Stimulated activated naive CD8-positive, alpha-beta T cell treated with anti-CD3 and anti-CD28 coated beads, Interleukin-15, amount 100 ng/mL, for 72 hours (primary cell): Measurements from ENCODE around the gene ANKFY1.

Experiments used
- ATAC-seq: fragments of 150-1000 bp; cut with Tn5 transposase; 2 replicates; pipeline ENCODE4 v1.10.0; 2021; ENCODE audit warnings: mild to moderate bottlenecking, moderate library complexity
- DNase-seq, 2 donors: peaks; one replicate each; pipeline ENCODE4 v3.0.0; 2021 to 2022
- H3K27ac Mint-ChIP-seq, 2 donors: one replicate each; pipeline ENCODE4 v1.8.0; 2022; ENCODE audit warnings: mild to moderate bottlenecking in 2 of 2, mixed read lengths in 2 of 2, moderate library complexity in 2 of 2
- H3K27me3 Mint-ChIP-seq: one replicate; pipeline ENCODE4 v1.8.0; 2022; ENCODE audit warnings: mixed read lengths
- H3K4me1 Mint-ChIP-seq: one replicate; pipeline ENCODE4 v1.8.0; 2022; ENCODE audit warnings: mild to moderate bottlenecking, mixed read lengths
- H3K4me3 Mint-ChIP-seq, 2 donors: one replicate each; pipeline ENCODE4 v1.8.0; 2022; ENCODE audit warnings: mild to moderate bottlenecking in 2 of 2, mixed read lengths in 2 of 2, moderate library complexity in 1 of 2
- H3K9me3 Mint-ChIP-seq, 2 donors: one replicate each; pipeline ENCODE4 v1.8.0; 2022; ENCODE audit warnings: mixed read lengths in 2 of 2

ANKFY1 gene

GRCh38 chr17:4162321-4162720 is 101.5 kb downstream of the ANKFY1 start:
- Mint-ChIP-seq H3K27ac (no peak overlapping the region), H3K9me3 (no peaks in the 10 kb centered on the region)
- no peak for ATAC-seq

DNA sequence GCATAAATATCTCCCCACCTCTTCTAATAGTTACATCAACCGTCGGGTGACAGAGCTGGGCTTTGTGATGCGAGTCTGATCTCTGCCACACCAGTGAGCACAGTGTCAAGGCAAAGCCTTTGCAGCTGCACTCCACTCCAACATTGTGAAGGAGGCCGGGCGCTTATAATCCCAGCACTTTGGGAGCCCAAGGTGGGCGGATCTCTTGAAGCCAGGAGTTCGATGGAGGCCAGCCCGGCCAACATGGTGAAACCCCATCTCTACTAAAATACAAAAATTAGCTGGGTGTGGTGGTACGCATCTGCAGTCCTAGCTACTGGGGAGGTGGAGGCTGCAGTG is 101.8 kb downstream of the ANKFY1 start:
- no peaks in the 10 kb centered on the region for H3K27me3 Mint-ChIP-seq
- ATAC-seq (no peak), DNase-seq (no peak)
- H3K4me1 Mint-ChIP-seq = no peaks in the 10 kb centered on the region
- no peaks in the 10 kb centered on the region for H3K9me3 Mint-ChIP-seq
- H3K27ac Mint-ChIP-seq = peak overlapping the region in 1 of 2 donors; percentile 31
- H3K4me3 Mint-ChIP-seq = no peak overlapping the region

More at GRCh38 chr17:4162321-4162720, 101.5 kb downstream of the ANKFY1 start:
- no peak for DNase-seq
- H3K4me3 Mint-ChIP-seq = no peak overlapping the region
- no peaks in the 10 kb centered on the region for H3K27me3 Mint-ChIP-seq
- H3K4me1 Mint-ChIP-seq = peaks cover 3% of the 10 kb centered on the region

- H3K9me3 Mint-ChIP-seq = no peaks in the 10 kb centered on the region
- no peaks in the 10 kb centered on the region for H3K27me3 Mint-ChIP-seq
- ATAC-seq = no peak
- DNase-seq = no peak
- H3K27ac Mint-ChIP-seq = peak overlapping the region; percentile 31 to 64
- H3K4me1 Mint-ChIP-seq = no peaks in the 10 kb centered on the region
- H3K4me3 Mint-ChIP-seq = no peak overlapping the region
Observed at GRCh38 chr17:4161192-4161966, 102.4 kb downstream of the ANKFY1 start.

DNA sequence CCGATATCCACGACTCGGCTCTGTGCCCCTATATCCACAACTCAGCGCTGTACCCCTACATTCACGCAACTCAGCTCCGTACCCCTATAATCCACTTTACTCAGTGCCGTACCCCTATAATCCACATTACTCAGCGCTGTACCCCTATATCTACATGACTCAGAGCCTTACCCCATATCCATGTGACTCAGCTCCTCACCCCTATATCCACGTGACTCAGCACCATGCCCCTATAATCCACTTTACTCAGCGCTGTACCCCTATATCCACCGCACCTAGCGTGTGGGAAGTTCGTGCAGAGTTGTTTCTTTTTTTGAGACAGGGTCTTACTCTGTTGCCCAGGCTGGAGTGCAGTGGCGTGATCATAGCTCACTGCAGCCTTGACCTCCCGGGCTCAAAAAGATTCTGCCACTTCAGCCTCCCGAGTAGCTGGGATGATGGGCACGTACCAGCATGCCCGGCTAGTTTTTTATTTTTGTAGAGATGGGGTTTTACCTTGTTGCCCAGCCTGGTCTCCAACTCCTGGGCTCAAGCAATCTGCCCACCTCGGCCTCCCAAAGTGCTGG is 103.4 kb downstream of the ANKFY1 start:
- H3K4me1 Mint-ChIP-seq = no peaks in the 10 kb centered on the region
- no peak overlapping the region for H3K4me3 Mint-ChIP-seq
- H3K27ac Mint-ChIP-seq = peak overlapping the region in 1 of 2 donors; percentile 3
- no peaks in the 10 kb centered on the region for H3K9me3 Mint-ChIP-seq
- no peak for DNase-seq
- H3K27me3 Mint-ChIP-seq = no peaks in the 10 kb centered on the region
- no peak for ATAC-seq

GRCh38 chr17:4159761-4160160 is 104.0 kb downstream of the ANKFY1 start:
- no peak overlapping the region for H3K4me3 Mint-ChIP-seq
- H3K27ac Mint-ChIP-seq = no peak overlapping the region
- ATAC-seq = no peak
- no peaks in the 10 kb centered on the region for H3K27me3 Mint-ChIP-seq
- no peak for DNase-seq
- no peaks in the 10 kb centered on the region for H3K9me3 Mint-ChIP-seq
- no peaks in the 10 kb centered on the region for H3K4me1 Mint-ChIP-seq

DNA sequence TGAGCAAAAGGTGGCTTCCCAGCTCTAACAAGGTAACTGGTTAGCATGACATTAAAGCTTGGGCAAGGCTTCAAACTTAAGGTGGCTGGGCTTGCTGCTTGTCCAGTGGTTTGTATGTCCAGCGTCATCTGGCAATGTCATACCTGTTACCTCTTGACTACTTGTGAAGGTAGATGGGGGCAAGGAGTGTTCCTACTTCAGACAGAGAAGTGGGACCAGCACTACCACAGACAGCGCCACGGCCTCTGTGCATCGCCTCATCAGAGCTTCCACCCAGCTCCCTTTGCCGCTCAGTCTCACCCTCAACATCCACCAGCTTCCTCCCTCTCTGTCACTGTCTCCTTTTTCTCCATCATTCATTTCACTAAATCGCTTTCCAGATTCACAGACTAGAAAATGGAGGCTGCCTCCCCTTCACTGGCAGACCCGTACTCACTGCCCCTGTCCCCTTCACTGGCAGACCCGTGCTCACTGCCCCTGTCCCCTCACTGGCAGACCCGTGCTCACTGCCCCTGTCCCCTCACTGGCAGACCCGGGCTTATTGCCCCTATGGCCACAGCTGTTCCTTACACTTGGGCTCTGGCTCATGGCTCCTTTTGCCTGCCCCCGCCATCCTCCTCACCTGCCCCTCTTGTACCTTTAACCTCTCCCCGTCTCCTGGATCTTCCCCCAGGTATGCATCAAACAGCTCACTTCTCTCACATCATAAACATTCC is 106.0 kb downstream of the ANKFY1 start:
- ATAC-seq (no peak), DNase-seq (no peak)
- no peak overlapping the region for H3K27ac Mint-ChIP-seq
- H3K9me3 Mint-ChIP-seq = no peaks in the 10 kb centered on the region
- no peaks in the 10 kb centered on the region for H3K27me3 Mint-ChIP-seq
- H3K4me1 Mint-ChIP-seq = no peaks in the 10 kb centered on the region
- no peak overlapping the region for H3K4me3 Mint-ChIP-seq

- H3K4me3 Mint-ChIP-seq = no peak overlapping the region
- H3K27ac Mint-ChIP-seq = no peak overlapping the region
- no peaks in the 10 kb centered on the region for H3K9me3 Mint-ChIP-seq
- no peak for DNase-seq
- ATAC-seq = no peak
- no peaks in the 10 kb centered on the region for H3K27me3 Mint-ChIP-seq
- H3K4me1 Mint-ChIP-seq = no peaks in the 10 kb centered on the region
Observed at GRCh38 chr17:4156750-4157381, 106.9 kb downstream of the ANKFY1 start.

- H3K9me3 Mint-ChIP-seq = no peaks in the 10 kb centered on the region
- H3K27ac Mint-ChIP-seq = no peak overlapping the region
- ATAC-seq = no peak
- H3K27me3 Mint-ChIP-seq = no peaks in the 10 kb centered on the region
- DNase-seq = no peak
- no peak overlapping the region for H3K4me3 Mint-ChIP-seq
- H3K4me1 Mint-ChIP-seq = no peaks in the 10 kb centered on the region
Observed at GRCh38 chr17:4155980-4156620, 107.7 kb downstream of the ANKFY1 start.

GRCh38 chr17:4154201-4154600 is 109.6 kb downstream of the ANKFY1 start:
- no peak for ATAC-seq
- no peak for DNase-seq
- H3K27ac Mint-ChIP-seq = no peak overlapping the region
- no peaks in the 10 kb centered on the region for H3K9me3 Mint-ChIP-seq
- H3K4me3 Mint-ChIP-seq = no peak overlapping the region
- no peaks in the 10 kb centered on the region for H3K4me1 Mint-ChIP-seq
- no peaks in the 10 kb centered on the region for H3K27me3 Mint-ChIP-seq

- ATAC-seq = no peak
- Mint-ChIP-seq H3K4me1 (no peaks in the 10 kb centered on the region), H3K27ac (no peak overlapping the region), H3K27me3 (no peaks in the 10 kb centered on the region), H3K9me3 (no peaks in the 10 kb centered on the region), H3K4me3 (no peak overlapping the region)
- no peak for DNase-seq
Observed at GRCh38 chr17:4152471-4152870, 111.3 kb downstream of the ANKFY1 start.

DNA sequence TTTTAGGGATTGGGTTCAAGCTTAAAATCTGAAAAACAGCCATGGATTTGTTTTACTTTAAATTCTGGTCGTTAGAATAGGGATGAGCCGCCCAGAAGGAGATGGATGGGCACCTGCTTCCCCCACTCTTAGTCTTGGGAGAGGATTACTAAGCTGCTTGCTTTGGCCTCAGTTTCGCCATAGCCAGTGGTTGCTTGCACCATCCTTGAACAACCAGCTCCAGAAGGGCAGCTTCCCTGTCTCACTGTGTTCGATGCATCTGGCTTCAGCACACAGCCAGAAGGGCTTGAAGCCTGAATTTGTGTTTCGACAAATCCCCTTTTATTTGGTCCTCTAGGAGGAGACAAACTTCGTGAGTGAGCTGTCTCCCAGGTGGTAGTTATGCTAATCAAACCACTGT is 113.7 kb downstream of the ANKFY1 start:
- Mint-ChIP-seq H3K27me3 (no peaks in the 10 kb centered on the region), H3K9me3 (no peaks in the 10 kb centered on the region), H3K27ac (no peak overlapping the region), H3K4me1 (peaks cover 5% of the 10 kb centered on the region), H3K4me3 (no peak overlapping the region)
- no peak for DNase-seq
- no peak for ATAC-seq

GRCh38 chr17:4148611-4149308 is 115.0 kb downstream of the ANKFY1 start:
- H3K27me3 Mint-ChIP-seq = no peaks in the 10 kb centered on the region
- DNase-seq = no peak
- H3K4me1 Mint-ChIP-seq = peaks cover 11% of the 10 kb centered on the region
- H3K27ac Mint-ChIP-seq = no peak overlapping the region
- no peaks in the 10 kb centered on the region for H3K9me3 Mint-ChIP-seq
- no peak overlapping the region for H3K4me3 Mint-ChIP-seq
- no peak for ATAC-seq

- ATAC-seq (no peak), DNase-seq (no peak)
- H3K9me3 Mint-ChIP-seq = no peaks in the 10 kb centered on the region
- H3K27me3 Mint-ChIP-seq = no peaks in the 10 kb centered on the region
- H3K27ac Mint-ChIP-seq = no peak overlapping the region
- H3K4me1 Mint-ChIP-seq = peaks cover 11% of the 10 kb centered on the region
- no peak overlapping the region for H3K4me3 Mint-ChIP-seq
Observed at GRCh38 chr17:4147751-4148310, 115.9 kb downstream of the ANKFY1 start.

DNA sequence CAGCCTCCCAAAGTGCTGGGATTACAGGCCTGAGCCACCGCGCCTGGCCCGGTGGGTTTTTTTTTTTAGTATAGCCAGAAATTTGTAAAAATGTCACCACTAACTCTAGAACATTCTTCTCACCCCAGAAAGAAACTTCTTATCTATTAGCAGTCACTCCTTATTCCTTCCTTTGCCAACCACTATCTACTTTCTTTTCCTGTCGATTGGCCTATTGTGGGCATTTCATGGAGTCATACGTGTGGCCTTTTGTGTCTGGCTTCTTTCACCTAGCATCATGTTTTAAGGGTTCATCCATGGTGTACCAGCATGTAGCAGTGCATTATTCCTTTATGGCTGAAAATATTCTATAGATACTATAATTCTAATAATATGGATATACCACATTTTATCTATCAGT is 117.1 kb downstream of the ANKFY1 start:
- Mint-ChIP-seq H3K4me1 (peaks cover 17% of the 10 kb centered on the region), H3K9me3 (no peaks in the 10 kb centered on the region), H3K27me3 (no peaks in the 10 kb centered on the region), H3K4me3 (no peak overlapping the region), H3K27ac (peak overlapping the region; percentile 22 to 59)
- ATAC-seq (no peak), DNase-seq (no peak)

DNA sequence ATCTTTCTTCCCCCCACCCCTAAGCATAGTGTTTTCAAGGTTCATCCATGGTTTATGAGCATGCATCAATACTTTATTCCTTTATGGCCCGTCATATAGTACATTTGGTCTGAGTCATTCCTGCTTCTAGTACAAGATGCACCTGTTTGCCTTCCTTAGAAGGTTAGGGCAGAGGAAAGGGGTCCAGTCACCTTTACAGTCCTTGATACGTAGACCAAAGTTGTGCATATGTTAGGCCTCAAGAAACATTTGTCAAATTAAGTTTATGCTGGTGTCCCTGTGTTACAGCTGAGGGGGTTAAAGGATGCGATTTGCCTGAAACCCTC is 119.4 kb downstream of the ANKFY1 start:
- Mint-ChIP-seq H3K9me3 (no peaks in the 10 kb centered on the region), H3K4me1 (peaks cover 39% of the 10 kb centered on the region), H3K4me3 (peak overlapping the region; percentile 95 to 97), H3K27ac (peak overlapping the region; percentile 100), H3K27me3 (no peaks in the 10 kb centered on the region)
- DNase-seq (no peak), ATAC-seq (no peak)
